Fibroblast of skin of back (primary cell): ENCODE results near the gene SCAF4.
"Not testable (repeated sequence)": the region's sequence is repeated elsewhere in the genome, so short reads cannot be mapped to it uniquely, and the experiment has no call there.

ENCODE experiments used
- DNase-seq: peaks from one replicate; pipeline ENCODE4 v3.0.0-alpha.2; 2013

The SCAF4 gene

DNA sequence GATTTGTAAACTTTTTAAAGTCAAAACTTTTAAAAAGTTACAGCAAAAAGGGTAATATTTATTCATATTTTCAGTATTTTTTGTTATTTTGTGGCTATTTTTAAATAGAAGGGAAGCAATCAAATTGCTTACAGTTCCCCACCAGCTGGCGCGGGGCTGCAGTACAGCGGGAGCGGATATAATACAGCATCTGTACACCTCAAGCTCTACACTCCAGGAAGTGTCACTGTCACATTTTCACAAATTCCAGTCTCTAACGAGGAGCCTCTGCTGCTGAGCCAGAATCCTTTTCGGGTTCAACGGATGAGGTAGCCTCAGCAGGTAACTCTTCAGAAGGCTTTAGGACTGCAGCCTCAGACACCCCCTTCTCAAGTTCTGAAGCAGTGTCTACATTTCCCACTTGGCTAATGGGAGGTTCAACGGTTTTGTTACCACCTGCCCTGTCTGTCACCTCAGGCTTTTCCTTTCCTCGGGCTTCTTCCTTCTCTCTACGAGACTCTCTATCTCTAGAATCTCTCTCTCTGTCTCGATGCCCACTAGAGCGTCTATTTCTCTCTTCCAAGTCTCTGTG is 60.7 kb downstream of the SCAF4 start:
- no peak for DNase-seq

DNA sequence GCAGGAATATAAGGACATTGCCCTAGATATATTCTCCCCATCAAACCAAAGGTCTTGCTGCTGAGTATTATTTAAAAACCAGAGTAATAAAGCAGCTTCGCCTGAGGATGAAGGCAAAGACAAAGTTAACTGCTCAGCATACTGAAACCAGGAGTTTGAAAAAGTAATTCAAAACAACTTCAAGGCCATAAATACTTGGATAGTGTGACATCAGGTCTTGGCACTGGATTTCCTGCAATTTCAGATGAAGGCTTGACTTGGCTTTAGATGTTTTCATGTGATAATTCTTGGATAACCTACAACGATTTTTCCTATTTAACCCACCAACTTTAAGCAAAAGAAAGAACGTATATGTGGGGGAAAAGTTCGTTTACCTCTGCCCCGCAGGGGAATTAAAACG is 61.8 kb downstream of the SCAF4 start:
- no peak for DNase-seq

DNA sequence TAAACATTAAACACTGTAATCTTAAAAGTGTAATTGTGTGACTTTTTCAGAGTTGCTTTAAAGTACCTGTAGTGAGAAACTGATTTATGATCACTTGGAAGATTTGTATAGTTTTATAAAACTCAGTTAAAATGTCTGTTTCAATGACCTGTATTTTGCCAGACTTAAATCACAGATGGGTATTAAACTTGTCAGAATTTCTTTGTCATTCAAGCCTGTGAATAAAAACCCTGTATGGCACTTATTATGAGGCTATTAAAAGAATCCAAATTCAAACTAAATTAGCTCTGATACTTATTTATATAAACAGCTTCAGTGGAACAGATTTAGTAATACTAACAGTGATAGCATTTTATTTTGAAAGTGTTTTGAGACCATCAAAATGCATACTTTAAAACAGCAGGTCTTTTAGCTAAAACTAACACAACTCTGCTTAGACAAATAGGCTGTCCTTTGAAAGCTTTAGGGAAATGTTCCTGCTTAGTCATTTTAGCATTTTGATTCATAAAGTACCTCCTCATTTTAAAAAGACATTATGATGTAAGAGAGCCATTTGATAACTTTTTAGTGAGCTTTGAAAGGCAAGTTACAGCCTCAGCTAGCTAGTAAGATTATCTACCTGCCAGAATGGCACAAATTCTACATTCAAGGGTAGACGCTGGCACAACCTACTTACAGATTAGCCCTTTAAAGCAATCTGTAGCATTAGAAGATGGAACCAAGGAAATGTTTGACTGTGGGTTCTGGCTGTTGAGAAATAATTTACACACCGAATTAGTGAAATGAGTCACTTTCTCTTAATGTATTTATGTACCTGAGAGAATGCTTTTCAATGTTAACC is 63.0 kb downstream of the SCAF4 start:
- DNase-seq = no peak

DNA sequence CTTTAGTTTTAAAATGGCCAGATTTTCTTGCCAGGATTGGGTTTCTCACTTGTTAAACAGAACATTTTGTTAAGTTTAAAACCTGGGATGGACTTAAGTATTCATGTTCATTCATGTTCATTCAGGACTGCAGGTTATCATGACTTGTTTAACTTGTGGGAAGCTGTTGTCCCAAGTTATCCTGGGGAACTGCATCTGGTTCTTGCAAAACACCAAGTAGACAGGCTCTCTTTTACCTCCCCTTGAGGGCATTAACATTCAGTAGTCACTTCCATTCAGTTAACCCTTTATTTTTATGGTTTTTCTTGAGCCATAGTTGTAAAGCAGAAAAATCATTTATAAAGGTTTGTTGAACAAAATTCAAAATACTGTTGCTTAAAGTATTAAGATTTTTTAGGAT is 64.3 kb downstream of the SCAF4 start:
- no peak for DNase-seq

DNA sequence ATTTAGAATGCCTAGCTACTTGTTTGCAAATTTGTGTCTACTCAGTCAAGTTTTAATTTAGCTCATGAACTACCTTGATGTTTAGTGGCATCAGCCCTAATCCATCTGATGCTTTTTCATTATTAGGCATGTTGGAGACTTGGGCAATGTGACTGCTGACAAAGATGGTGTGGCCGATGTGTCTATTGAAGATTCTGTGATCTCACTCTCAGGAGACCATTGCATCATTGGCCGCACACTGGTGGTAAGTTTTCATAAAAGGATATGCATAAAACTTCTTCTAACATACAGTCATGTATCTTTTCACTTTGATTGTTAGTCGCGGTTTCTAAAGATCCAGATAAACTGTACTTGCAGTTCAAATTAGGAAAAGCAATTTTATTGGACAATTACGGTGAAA is 64.8 kb downstream of the SCAF4 start:
- DNase-seq = no peak

DNA sequence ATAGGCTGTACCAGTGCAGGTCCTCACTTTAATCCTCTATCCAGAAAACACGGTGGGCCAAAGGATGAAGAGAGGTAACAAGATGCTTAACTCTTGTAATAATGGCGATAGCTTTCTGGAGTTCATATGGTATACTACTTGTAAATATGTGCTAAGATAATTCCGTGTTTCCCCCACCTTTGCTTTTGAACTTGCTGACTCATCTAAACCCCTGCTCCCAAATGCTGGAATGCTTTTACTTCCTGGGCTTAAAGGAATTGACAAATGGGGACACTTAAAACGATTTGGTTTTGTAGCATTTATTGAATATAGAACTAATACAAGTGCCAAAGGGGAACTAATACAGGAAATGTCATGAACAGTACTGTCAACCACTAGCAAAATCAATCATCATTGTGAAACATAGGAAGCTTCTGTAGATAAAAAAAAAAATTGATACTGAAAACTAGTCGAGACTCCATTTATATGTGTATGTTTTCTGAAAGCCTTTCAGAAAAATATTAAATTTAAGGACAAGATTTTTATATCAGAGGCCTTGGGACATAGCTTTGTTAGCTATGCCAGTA is 65.4 kb downstream of the SCAF4 start:
- no peak for DNase-seq

DNA sequence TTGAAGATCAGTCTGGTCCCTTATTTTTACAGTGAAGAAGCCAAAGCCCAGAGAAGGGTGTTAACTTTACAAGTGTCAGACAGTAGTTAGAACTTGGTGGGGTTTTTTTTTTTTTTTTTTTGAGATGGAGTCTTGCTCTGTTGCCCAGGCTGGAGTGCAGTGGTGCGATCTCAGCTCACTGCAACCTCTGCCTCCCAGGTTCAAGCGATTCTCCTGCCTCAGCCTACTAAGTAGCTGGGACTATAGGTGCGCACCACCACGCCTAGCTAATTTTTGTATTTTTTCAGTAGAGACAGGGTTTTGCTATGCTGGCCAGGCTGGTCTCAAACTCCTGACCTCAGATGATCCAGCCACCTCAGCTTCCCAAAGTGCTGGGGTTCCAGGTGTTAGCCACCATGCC is 66.0 kb downstream of the SCAF4 start:
- not testable (repeated sequence) for DNase-seq

DNA sequence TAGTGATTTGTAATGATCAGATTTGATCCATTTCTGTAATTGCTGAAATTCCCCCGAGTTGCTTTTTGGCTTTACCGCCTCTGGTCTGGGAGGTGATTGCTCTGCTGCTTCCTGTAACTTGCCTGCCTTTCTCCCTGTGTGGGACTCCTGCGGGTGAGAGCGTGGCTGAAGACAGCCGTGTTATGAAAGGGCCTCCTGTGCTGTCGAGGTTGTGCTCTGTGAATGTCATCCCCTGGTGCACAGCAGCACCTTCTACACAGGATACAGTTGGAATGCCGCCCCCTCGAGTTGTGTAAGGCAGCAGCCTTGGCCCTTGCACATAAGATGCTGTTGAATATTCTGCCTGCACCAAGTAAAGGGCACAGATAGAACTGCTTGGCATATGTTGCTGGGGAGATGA is 66.5 kb downstream of the SCAF4 start:
- no peak for DNase-seq

DNA sequence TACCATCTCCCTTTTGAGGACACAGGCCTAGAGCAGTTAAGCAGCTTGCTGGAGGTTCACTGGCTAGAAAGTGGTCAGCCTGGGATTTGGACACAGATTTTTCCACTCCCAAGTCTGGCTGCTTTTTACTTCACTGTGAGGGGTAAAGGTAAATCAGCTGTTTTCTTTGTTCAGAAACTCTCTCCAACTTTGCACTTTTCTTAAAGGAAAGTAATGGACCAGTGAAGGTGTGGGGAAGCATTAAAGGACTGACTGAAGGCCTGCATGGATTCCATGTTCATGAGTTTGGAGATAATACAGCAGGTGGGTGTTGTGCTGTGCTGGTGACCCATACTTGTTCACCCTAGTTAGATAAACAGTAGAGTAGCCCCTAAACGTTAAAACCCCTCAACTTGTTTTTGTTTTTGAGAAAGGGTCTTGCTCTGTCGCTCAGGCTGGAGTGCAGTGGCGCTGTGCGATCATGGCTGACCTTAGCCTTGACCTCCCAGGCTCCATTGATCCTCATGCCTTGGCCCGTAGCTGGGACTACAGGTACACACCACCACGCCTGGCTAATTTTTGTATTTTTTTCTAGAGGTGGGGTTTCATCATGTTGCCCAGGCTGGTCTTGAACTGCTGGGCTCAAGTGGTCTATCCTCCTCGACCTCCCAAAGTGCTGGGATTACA is 68.2 kb downstream of the SCAF4 start:
- no peak for DNase-seq

DNA sequence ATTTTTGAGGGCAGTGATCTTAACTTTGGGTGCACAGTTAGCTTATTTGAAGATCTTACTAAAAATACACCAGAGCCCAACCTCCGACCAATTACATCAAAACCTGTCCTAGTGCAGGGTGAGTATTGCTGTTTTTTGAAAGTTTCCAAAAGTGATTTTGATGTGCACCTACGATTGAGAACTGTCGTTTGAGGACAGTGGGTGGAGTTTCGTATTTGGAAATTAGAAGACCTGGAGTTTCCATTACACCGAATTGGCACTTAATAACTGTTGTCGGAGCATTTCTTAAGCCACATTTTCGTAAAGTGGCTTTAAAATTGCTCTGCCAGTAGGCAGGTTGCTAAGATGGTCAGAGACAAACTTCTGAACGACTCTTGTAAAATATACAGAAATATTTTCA is 71.3 kb downstream of the SCAF4 start:
- DNase-seq = no peak

DNA sequence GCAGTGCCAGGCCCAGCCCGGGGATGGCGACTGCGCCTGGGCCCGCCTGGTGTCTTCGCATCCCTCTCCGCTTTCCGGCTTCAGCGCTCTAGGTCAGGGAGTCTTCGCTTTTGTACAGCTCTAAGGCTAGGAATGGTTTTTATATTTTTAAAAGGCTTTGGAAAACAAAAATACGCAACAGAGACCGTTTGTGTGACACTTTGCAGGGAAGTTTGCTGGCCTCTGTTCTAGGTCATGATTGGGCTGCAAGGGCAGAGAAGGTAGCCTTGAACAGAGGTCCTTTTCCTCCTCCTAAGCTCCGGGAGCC is 71.7 kb downstream of the SCAF4 start:
- DNase-seq = peak; percentile 48

DNA sequence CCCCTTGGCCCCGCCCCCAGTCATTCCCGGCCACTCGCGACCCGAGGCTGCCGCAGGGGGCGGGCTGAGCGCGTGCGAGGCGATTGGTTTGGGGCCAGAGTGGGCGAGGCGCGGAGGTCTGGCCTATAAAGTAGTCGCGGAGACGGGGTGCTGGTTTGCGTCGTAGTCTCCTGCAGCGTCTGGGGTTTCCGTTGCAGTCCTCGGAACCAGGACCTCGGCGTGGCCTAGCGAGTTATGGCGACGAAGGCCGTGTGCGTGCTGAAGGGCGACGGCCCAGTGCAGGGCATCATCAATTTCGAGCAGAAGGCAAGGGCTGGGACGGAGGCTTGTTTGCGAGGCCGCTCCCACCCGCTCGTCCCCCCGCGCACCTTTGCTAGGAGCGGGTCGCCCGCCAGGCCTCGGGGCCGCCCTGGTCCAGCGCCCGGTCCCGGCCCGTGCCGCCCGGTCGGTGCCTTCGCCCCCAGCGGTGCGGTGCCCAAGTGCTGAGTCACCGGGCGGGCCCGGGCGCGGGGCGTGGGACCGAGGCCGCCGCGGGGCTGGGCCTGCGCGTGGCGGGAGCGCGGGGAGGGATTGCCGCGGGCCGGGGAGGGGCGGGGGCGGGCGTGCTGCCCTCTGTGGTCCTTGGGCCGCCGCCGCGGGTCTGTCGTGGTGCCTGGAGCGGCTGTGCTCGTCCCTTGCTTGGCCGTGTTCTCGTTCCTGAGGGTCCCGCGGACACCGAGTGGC is 72.2 kb downstream of the SCAF4 start, which contains the start of gene SOD1:
TSS of gene SOD1 (plus strand) at position 158 of the 723 bp plus-strand sequence. CDS start at position 235, 77 bp downstream.
- peak; percentile 93 for DNase-seq

DNA sequence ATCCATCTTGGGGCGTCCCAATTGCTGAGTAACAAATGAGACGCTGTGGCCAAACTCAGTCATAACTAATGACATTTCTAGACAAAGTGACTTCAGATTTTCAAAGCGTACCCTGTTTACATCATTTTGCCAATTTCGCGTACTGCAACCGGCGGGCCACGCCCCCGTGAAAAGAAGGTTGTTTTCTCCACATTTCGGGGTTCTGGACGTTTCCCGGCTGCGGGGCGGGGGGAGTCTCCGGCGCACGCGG is 72.7 kb downstream of the SCAF4 start:
- no peak for DNase-seq

DNA sequence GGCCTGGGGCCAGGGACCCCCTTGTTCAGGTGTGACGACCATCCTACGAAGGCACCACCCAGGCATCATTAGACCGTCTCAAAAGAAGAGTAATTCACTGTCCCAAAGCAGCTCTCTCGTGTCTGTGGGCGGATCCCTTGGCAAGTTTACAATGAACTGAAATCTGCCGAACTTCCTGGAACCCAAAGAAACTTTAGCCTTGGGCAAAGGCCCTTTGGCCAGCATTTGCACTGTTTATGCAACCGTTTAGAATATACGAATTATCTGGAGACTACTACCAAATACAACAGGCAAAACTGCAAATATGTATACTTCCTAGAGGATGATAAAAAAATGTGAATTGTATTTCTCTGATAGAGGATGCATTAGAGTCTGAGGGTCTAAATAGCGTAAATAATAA is 73.9 kb downstream of the SCAF4 start:
- no peak for DNase-seq

DNA sequence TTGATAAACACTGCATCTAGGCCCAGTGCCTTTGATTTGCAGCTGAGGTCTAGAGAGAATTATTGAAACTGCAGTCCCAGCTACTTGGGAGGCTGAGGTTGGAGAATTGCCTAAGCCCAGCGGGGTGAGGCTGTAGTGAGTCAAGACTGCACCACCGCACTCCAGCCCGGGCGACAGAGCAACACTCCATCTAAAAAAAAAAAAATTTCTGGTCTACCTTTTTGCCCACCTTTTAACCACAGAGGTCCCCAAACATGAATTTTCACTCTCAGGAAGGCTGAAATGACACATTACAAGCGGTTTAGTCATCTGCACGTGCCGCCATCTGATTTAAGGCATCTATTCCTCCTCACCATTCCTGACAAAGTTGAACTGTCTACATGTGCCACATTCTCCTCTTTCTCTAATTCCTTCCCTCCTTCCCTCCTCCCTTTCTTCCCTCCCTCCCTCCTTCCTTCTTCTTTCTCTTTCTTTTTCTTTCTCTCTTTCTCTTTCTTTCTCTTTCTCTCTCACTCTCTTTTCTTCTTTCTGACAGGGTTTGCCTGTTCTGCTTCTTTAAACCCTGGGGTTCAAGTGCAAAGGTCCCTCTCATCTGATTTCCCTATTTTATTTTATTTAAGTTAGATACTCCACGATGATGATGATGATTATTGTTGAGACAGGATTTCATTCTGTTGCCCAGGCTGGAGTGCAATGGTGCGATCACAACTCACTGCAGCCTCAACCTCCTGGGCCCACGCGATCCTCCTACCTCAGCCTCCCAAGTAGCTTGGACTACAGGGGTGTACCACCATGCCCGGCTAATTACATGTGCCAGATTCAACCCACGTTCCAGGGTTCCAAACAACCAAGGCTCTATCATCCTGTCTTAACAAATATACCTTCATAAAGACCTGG is 75.5 kb downstream of the SCAF4 start:
- DNase-seq = no peak

DNA sequence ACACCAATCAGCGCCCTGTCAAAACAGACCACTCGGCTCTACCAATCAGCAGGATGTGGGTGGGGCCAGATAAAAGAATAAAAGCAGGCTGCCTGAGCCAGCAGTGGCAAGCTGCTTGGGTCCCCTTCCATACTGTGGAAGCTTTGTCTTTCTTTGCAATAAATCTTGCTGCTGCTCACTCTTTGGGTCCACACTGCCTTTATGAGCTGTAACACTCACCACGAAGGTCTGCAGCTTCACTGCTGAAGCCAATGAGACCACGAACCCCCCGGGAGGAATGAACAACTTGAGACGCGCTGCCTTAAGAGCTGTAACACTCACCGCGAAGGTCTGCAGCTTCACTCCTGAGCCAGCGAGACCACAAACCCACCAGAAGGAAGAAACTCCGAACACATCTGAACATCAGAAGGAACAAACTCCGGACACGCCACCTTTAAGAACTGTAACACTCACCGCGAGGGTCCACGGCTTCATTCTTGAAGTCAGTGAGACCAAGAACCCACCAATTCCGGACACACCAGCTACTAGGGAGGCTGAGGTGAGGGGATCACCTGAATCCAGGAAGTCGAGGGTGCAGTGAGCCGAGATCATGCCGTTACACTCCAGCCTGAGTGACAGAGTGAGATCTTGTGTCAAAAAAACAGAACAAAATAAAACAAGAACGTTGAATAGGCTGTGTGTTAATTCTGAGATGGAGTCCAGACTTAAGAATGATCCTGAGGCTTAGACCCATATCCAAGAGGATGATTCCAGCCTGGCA is 76.9 kb downstream of the SCAF4 start:
- DNase-seq = not testable (repeated sequence)

DNA sequence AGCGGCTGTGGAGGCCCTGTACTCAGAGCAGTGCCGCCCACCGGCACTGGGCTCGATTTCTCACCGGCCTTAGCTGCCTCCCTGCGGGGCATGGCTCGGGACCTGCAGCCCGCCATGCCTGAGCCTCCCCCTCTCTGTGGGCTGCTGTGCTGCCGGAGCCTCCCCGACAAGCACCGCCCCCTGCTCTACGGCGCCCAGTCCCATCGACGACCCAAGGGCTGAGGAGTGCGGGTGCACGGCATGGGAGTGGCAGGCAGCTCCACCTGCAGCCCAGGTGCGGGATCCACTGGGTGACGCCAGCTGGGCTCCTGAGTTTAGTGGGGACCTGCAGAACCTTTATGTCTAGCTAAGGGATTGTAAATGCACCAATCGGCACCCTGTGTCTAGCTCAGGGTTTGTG is 77.6 kb downstream of the SCAF4 start:
- DNase-seq = no peak

DNA sequence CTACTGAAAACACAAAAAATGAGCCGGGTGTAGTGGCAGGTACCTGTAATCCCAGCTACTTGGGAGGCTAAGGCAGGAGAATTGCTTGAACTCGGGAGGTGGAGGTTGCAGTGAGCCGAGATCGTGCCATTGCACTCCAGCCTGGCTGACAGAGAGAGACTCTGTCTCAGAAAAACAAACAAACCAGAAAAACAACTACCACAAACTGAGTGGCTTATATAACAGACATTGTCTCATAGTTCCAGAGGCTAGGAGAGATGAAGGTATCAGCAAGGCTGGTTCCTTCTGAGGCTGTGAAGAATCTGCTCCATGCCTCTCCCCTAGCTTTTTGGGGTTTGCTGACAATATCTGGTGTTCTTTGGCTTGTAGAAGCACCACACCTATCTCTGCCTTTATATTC is 80.4 kb downstream of the SCAF4 start:
- not testable (repeated sequence) for DNase-seq

DNA sequence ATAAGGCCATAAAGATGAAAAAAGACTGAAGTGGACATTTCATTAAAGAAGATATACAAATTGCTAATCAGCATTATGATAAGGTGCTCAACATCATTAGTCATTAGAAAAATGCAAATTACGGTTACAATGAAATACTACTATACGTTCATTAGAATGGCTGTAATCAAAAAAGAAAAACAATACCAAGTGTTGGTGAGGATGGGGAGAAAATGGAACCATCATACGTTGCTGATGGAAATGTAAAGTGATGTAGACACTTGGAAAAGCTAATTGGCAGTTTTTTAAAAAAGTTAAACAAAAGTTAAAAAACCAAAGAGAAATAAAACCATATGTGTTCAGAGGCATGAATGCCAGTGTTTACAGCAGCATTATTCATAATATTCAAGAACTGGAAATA is 81.0 kb downstream of the SCAF4 start:
- no peak for DNase-seq

DNA sequence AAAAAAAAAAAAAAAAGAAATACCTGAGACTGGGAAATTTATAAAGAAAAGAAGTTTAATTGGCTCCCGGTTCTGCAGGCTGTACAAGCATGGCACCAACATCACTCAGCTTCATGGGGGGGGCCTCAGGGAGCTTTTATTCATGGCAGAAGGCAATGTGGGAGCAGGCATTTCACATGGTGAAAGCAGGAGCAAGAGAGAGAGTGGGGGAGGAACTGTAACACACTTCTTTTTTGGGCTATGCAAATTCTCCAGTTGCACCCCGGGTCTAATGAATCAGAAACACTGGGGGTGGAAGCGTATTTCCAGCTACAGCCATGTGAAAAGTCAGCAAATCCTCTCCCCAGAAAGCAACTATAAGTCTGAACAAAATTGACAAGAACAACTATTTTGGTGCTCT is 84.3 kb downstream of the SCAF4 start:
- no peak for DNase-seq

DNA sequence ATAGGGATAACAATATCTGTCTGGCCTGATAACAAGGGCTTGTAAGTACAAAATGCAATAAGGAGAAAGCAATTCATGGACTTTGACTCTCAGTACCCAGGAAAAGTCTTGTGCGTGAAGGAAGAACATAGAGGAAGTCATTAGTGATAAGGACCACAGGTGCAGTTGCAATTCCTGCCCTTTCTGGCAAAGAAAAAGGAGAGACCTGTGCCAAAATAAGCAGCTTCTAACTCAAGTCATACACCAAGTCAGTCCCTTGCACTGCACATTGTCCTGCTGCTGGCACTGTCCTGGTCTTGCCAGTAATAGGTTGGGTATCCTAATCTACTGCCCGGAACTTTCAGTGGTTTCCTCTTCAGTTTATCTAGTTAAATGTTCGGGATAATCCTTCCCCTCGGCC is 87.3 kb downstream of the SCAF4 start:
- no peak for DNase-seq
